Subcutaneous abdominal adipose tissue (tissue), 5 donors: ENCODE results near the gene LENG1.

ENCODE experiments used
- H3K27ac ChIP-seq: one replicate; pipeline ENCODE4 v1.7.0; 2013; ENCODE audit warnings: low read depth, mild to moderate bottlenecking, inconsistent platforms, low read length, moderate library complexity
- H3K27me3 ChIP-seq, 5 donors: one replicate each; pipeline ENCODE4 v1.7.0; 2013; ENCODE audit warnings: low read length in 5 of 5, inconsistent platforms in 1 of 5; ENCODE audit not compliant: control insufficient read depth in 5 of 5, insufficient read depth in 4 of 5
- H3K36me3 ChIP-seq, 5 donors: one replicate each; pipeline ENCODE4 v1.7.0; 2013; ENCODE audit warnings: low read length in 5 of 5; ENCODE audit not compliant: control insufficient read depth in 5 of 5, insufficient read depth in 5 of 5
- H3K4me1 ChIP-seq, 5 donors: one replicate each; pipeline ENCODE4 v1.7.0; 2013; ENCODE audit warnings: low read length in 5 of 5, mild to moderate bottlenecking in 3 of 5, moderate library complexity in 1 of 5; ENCODE audit not compliant: control insufficient read depth in 5 of 5, insufficient read depth in 5 of 5
- H3K4me3 ChIP-seq, 5 donors: one replicate each; pipeline ENCODE4 v1.7.0; 2013; ENCODE audit warnings: low read length in 5 of 5, low read depth in 1 of 5
- H3K9ac ChIP-seq, 5 donors: one replicate each; pipeline ENCODE4 v1.7.0; 2013; ENCODE audit warnings: low read length in 5 of 5, mild to moderate bottlenecking in 4 of 5, moderate library complexity in 3 of 5
- H3K9me3 ChIP-seq, 5 donors: one replicate each; pipeline ENCODE4 v1.7.0; 2013; ENCODE audit warnings: low read length in 5 of 5; ENCODE audit not compliant: control insufficient read depth in 5 of 5
- donor health status: healthy.
- donor health status: healthy.
- donor health status: healthy.
- donor health status: healthy.
- donor health status: healthy.

LENG1 gene

GRCh38 chr19:54121259-54121658, 38.3 kb downstream of the LENG1 start:
- H3K9ac ChIP-seq = no peak overlapping the region
- H3K4me3 ChIP-seq = no peak overlapping the region
- H3K27me3 ChIP-seq = no peaks in the 10 kb centered on the region
- no peaks in the 10 kb centered on the region for H3K9me3 ChIP-seq
- H3K27ac ChIP-seq = no peak overlapping the region
- peaks cover 0 to 8% (median 8%) of the 10 kb centered on the region in 5 donors for H3K4me1 ChIP-seq
- peaks cover 3 to 80% (median 72%) of the 10 kb centered on the region in 5 donors for H3K36me3 ChIP-seq

GRCh38 chr19:54115109-54116063, 44.1 kb downstream of the LENG1 start, which contains the start of the genes PRPF31 and TFPT:
TSS of gene PRPF31 (plus strand) at chr19:54115754. CDS start at chr19:54118279, 2,525 bp downstream.
TSS of gene TFPT (minus strand) at chr19:54115657. CDS start at chr19:54115269, 388 bp downstream.
- Histone ChIP-seq H3K4me1 (peaks cover 0 to 28% (median 24%) of the 10 kb centered on the region in 5 donors), H3K9ac (peak within 1 kb of the TSS; percentile 21 to 98 (median 94)), H3K9me3 (no peaks in the 10 kb centered on the region), H3K27ac (peak within 1 kb of the TSS; percentile 85), H3K36me3 (peaks cover 3 to 33% (median 27%) of the 10 kb centered on the region in 5 donors), H3K27me3 (no peaks in the 10 kb centered on the region), H3K4me3 (peak within 1 kb of the TSS; percentile 85 to 99 (median 86))

DNA sequence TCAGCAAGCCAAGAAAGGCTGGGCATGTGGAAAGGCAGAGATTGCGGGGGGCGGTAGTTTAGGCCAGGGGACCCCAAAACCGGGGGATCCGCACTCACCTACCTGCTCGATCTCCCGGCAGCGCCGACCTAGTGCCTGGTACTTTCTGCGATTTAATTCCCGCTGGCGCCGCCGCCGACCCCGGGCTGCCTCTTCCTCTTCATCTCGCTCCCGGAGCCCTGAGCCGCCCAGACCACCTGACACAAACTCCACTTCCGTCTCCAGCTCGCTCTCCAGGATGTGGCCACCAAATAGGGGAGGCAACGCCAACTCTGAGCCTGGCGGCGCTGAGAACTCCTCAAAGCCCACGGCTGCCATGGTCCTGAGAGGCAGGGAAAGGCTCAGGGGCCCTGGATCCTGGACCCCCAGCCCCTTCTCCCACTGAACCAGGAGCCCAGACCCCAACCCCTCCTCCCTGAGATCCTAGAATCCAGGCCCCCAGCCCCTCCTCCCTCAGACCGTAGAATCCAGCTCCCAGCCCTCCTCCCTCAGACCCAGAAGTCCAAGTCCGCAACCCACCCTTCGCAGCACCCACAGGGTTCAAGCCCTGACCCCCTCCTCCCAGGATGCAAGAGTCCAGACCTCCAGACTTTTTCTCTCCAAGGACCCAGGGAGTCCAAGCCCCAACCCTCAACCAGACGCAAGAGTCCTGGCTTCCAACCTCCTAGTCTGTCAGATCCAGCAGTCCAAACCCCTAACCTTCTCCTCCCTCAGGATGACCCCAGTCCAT, 45.0 kb downstream of the LENG1 start:
- Histone ChIP-seq H3K27me3 (no peaks in the 10 kb centered on the region), H3K27ac (peak overlapping the region; percentile 85), H3K4me3 (peak overlapping the region; percentile 85 to 99 (median 86)), H3K9me3 (no peaks in the 10 kb centered on the region), H3K9ac (peak overlapping the region in 4 of 5 donors; percentile 91 to 98 (median 94)), H3K36me3 (peaks cover 3 to 33% (median 26%) of the 10 kb centered on the region in 5 donors), H3K4me1 (peaks cover 0 to 28% (median 24%) of the 10 kb centered on the region in 5 donors)

GRCh38 chr19:54109651-54110050, 49.9 kb downstream of the LENG1 start:
- Histone ChIP-seq H3K27ac (no peak overlapping the region), H3K9ac (no peak overlapping the region), H3K4me3 (no peak overlapping the region), H3K9me3 (no peaks in the 10 kb centered on the region), H3K27me3 (no peaks in the 10 kb centered on the region), H3K4me1 (peaks cover 0 to 10% (median 8%) of the 10 kb centered on the region in 5 donors), H3K36me3 (peaks cover 0 to 63% (median 53%) of the 10 kb centered on the region in 5 donors)

- Histone ChIP-seq H3K9me3 (no peaks in the 10 kb centered on the region), H3K36me3 (peaks cover 0 to 63% (median 53%) of the 10 kb centered on the region in 5 donors), H3K27ac (no peak overlapping the region), H3K4me3 (no peak overlapping the region), H3K9ac (no peak overlapping the region), H3K27me3 (no peaks in the 10 kb centered on the region), H3K4me1 (peaks cover 0 to 3% (median 2%) of the 10 kb centered on the region in 5 donors)
These were observed 51.0 kb downstream of the LENG1 start for GRCh38 chr19:54108496-54108895.

- H3K9me3 ChIP-seq = no peaks in the 10 kb centered on the region
- peaks cover 0 to 58% (median 53%) of the 10 kb centered on the region in 5 donors for H3K36me3 ChIP-seq
- peaks cover 2 to 8% (median 7%) of the 10 kb centered on the region in 5 donors for H3K4me1 ChIP-seq
These were observed 51.5 kb downstream of the LENG1 start for GRCh38 chr19:54107876-54108490.

GRCh38 chr19:54106716-54107115, 52.8 kb downstream of the LENG1 start:
- peaks cover 0 to 58% (median 53%) of the 10 kb centered on the region in 5 donors for H3K36me3 ChIP-seq
- H3K27ac ChIP-seq = no peak overlapping the region
- H3K4me1 ChIP-seq = peaks cover 2 to 16% (median 13%) of the 10 kb centered on the region in 5 donors
- no peak overlapping the region for H3K9ac ChIP-seq
- H3K27me3 ChIP-seq = no peaks in the 10 kb centered on the region
- H3K9me3 ChIP-seq = no peaks in the 10 kb centered on the region
- no peak overlapping the region for H3K4me3 ChIP-seq

More at GRCh38 chr19:54107876-54108490, 51.5 kb downstream of the LENG1 start:
- H3K27ac ChIP-seq = no peak overlapping the region
- no peaks in the 10 kb centered on the region for H3K27me3 ChIP-seq
- H3K9ac ChIP-seq = no peak overlapping the region
- no peak overlapping the region for H3K4me3 ChIP-seq

GRCh38 chr19:54105796-54106195, 53.7 kb downstream of the LENG1 start:
- peaks cover 2 to 16% (median 13%) of the 10 kb centered on the region in 5 donors for H3K4me1 ChIP-seq
- peaks cover 0 to 55% (median 49%) of the 10 kb centered on the region in 5 donors for H3K36me3 ChIP-seq
- H3K27ac ChIP-seq = no peak overlapping the region
- H3K4me3 ChIP-seq = no peak overlapping the region
- no peaks in the 10 kb centered on the region for H3K27me3 ChIP-seq
- H3K9ac ChIP-seq = no peak overlapping the region
- no peaks in the 10 kb centered on the region for H3K9me3 ChIP-seq
